ENCODE data around the gene RPS6KC1.

Gene RPS6KC1, protein sequence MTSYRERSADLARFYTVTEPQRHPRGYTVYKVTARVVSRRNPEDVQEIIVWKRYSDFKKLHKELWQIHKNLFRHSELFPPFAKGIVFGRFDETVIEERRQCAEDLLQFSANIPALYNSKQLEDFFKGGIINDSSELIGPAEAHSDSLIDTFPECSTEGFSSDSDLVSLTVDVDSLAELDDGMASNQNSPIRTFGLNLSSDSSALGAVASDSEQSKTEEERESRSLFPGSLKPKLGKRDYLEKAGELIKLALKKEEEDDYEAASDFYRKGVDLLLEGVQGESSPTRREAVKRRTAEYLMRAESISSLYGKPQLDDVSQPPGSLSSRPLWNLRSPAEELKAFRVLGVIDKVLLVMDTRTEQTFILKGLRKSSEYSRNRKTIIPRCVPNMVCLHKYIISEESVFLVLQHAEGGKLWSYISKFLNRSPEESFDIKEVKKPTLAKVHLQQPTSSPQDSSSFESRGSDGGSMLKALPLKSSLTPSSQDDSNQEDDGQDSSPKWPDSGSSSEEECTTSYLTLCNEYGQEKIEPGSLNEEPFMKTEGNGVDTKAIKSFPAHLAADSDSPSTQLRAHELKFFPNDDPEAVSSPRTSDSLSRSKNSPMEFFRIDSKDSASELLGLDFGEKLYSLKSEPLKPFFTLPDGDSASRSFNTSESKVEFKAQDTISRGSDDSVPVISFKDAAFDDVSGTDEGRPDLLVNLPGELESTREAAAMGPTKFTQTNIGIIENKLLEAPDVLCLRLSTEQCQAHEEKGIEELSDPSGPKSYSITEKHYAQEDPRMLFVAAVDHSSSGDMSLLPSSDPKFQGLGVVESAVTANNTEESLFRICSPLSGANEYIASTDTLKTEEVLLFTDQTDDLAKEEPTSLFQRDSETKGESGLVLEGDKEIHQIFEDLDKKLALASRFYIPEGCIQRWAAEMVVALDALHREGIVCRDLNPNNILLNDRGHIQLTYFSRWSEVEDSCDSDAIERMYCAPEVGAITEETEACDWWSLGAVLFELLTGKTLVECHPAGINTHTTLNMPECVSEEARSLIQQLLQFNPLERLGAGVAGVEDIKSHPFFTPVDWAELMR

GRCh38 chr1:213051127-213051880, at the start of gene RPS6KC1:
Gene RPS6KC1 (plus strand): TSS chr1:213051241. CDS start chr1:213051405, 164 bp downstream.
- intact Hi-C loops (cut with DNase I; ENCODE audit: low total_unique reads): no loop called here
- no peaks in the 10 kb centered on the region for H3K36me3 ChIP-seq
- DNase-seq: peak; percentile 77 to 87
- peak in 1 of 2 experiments; percentile 12 for TF ChIP-seq CTCF (IDR thresholded peaks at IDR 0.05)
- H3K27me3 ChIP-seq: peaks cover 0 to 13% of the 10 kb centered on the region in 2 donors
- H3K4me1 ChIP-seq: peaks cover 0 to 20% (median 11%) of the 10 kb centered on the region in 4 donors
- H3K9me3 ChIP-seq: no peaks in the 10 kb centered on the region
- peak within 1 kb of the TSS; percentile 82 to 84 for H3K27ac ChIP-seq
- peak within 1 kb of the TSS; percentile 83 to 84 for H3K4me3 ChIP-seq

DNA sequence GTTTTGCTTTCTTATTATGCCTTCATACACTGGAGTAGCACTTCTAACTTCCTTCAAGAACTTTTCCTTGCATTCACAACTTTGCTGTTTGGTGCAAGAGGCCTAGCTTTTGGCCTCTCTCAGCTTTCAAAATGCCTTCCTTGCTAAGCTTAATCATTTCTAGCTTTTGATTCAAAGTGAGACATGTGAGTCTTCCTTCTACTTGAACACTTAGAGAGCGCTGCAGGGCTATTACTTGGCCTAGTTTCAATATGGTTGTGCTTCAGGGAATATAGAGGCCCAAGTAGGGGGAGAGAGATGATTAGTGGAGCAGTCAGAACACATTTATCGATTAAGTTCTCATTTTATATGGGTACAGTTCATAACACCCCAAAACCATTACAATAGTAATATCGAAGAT, 47.8 kb upstream of the RPS6KC1 start:
- H3K4me1 ChIP-seq: no peaks in the 10 kb centered on the region
- intact Hi-C loops (cut with DNase I; ENCODE audit: low total_unique reads): no loop called here
- H3K27me3 ChIP-seq: no peaks in the 10 kb centered on the region
- no peak overlapping the region for H3K27ac ChIP-seq
- H3K4me3 ChIP-seq: no peak overlapping the region
- DNase-seq: no peak
- TF ChIP-seq CTCF (IDR thresholded peaks at IDR 0.05): no peak
- peaks cover 55 to 91% (median 58%) of the 10 kb centered on the region in 3 donors for H3K36me3 ChIP-seq
- H3K9me3 ChIP-seq: no peaks in the 10 kb centered on the region

DNA sequence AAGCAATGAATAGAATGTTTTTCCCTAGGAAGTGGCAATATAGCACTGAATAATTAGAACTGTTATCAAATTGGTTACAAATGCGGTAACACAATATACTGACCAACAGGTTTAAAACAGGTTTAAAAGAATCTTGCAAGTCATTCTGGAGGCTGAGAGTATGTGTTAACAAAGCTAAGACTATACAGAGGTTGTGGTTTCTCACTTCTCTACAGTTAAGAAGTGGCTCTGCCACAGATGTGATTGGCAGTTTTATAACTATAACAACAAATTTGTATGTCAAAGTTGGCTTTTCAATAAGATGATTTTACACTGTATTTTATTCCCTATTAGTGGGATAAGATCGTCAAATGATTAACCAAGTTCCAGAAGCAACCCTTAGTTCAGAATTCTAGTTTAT, 42.5 kb upstream of the RPS6KC1 start:
- H3K27me3 ChIP-seq: no peaks in the 10 kb centered on the region
- peaks cover 37 to 55% (median 39%) of the 10 kb centered on the region in 3 donors for H3K36me3 ChIP-seq
- peaks cover 0 to 3% (median 0%) of the 10 kb centered on the region in 4 donors for H3K4me1 ChIP-seq
- no peak overlapping the region for H3K4me3 ChIP-seq
- DNase-seq: no peak
- intact Hi-C loops (cut with DNase I; ENCODE audit: low total_unique reads): no loop called here
- H3K27ac ChIP-seq: no peak overlapping the region
- no peak for TF ChIP-seq CTCF (IDR thresholded peaks at IDR 0.05)
- no peaks in the 10 kb centered on the region for H3K9me3 ChIP-seq

DNA sequence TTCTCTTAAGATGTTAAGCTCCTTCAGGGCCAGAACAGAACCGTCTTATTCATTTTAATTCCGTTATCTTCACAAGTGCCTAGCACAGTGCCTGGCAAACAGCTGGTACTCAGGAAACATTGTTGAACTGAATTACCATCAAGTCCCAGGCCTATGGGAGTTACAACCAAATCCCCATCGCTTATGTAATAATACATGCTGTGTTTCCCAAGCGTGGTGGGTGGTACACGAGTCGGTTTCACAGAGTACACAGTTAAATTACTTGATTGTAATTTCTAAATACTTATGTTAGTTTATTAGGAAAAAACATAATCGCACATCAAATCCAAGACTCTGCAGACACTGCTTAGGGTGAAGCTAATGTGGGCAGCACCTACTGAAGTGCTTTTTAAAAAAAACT, 36.4 kb upstream of the RPS6KC1 start:
- Histone ChIP-seq H3K27me3 (no peaks in the 10 kb centered on the region), H3K4me1 (peaks cover 0 to 19% (median 7%) of the 10 kb centered on the region in 4 donors), H3K36me3 (peaks cover 0 to 5% (median 0%) of the 10 kb centered on the region in 3 donors), H3K4me3 (peak overlapping the region; percentile 67 to 93), H3K9me3 (no peaks in the 10 kb centered on the region), H3K27ac (peak overlapping the region; percentile 88 to 92)
- DNase-seq: no peak
- intact Hi-C loops (cut with DNase I; ENCODE audit: low total_unique reads): loop anchor here (10.0 kb wide), 1 partner anchor 160 kb away; the partner anchor contains the start of gene FLVCR1
- TF ChIP-seq CTCF (IDR thresholded peaks at IDR 0.05): no peak
